Inflammatory macrophage treated with lipopolysaccharide for 1 hour (primary cell): ENCODE results near the gene PGPEP1.
"Not testable (repeated sequence)": the region's sequence is repeated elsewhere in the genome, so short reads cannot be mapped to it uniquely, and the experiment has no call there.

ENCODE experiments used
- DNase-seq, 2 donors: peaks; one replicate each; pipeline ENCODE4 v3.0.0-alpha.2; 2020 to 2022

Gene PGPEP1

DNA sequence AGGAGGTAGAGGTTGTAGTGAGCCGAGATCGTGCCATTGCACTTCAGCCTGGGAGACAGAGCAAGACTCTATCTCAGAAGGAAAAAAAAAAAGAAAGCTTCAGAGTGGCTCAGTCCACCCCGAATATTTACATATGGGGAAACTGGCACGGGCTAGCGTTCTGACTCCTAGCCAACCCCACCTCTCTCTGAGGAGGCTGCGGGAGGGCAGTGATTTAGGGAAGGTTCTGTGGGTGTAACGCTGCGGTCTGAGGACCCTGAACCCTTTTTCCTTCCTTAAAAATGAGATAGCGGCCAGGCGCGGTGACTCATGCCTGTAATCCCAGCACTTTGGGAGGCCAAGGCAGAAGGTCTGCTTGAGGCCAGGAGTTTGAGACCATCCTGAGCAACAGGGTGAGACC lies 52.0 kb downstream of the PGPEP1 start:
- DNase-seq, result peak; percentile 91 to 92

GRCh38 chr19:18392926-18393325 lies 52.5 kb downstream of the PGPEP1 start:
- DNase-seq, result peak; percentile 67 to 72

GRCh38 chr19:18393836-18394235 lies 53.4 kb downstream of the PGPEP1 start:
- peak; percentile 84 to 86 for DNase-seq

- no peak for DNase-seq
Measured at GRCh38 chr19:18396471-18397241, 56.3 kb downstream of the PGPEP1 start.

- DNase-seq, result peak; percentile 70 to 78
Measured at GRCh38 chr19:18397242-18398202, 57.1 kb downstream of the PGPEP1 start, which contains the start of gene LRRC25. Gene LRRC25 (minus strand): TSS chr19:18397622. CDS start chr19:18396963, 659 bp downstream.

DNA sequence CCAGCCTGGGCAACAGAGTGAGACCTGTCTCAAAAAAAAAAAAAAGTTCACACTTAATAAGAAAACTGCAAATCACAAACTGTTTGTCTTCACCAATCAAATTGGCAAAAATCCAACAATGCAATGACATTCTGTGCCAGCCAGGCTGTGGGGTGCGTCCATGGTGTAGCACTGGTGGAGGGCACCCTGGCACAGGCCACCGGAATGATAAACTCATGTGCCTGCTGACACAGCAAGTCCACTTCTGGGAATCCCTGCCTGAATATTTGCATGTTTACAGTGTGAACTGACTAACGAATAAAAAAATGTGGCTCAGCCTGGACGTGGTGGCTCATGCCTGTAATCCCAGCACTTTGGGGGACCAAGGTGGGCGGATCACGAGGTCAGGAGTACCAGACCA lies 58.6 kb downstream of the PGPEP1 start:
- peak; percentile 59 to 66 for DNase-seq

DNA sequence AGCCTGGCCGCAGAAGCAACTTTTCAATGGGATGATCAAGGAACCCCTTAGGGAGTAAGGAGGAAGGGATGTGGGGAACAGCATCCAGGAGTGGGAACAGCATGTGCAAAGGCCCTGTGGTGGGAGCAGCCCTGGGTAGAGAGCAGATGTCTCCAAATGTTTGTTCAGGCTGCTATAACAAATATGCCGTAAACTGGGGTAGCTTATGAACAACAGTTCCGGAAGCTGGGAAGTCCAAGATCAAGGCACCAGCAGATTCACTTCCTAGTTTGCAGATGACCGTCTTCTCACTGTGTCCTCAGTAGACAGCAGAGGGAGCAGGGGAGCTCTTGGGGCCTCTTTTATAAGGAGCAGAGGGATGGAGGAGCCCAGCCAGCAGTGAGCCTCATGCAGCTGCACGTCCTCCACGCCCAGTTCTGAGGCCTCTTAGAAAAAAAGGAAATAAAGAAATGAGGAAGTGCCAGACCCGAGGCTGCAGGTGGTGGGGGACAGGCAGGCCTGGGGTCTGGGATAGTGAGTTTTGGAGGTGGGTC lies 61.2 kb downstream of the PGPEP1 start:
- DNase-seq, result peak; percentile 90 to 95

GRCh38 chr19:18402455-18403248 lies 62.3 kb downstream of the PGPEP1 start:
- not testable (repeated sequence) for DNase-seq

DNA sequence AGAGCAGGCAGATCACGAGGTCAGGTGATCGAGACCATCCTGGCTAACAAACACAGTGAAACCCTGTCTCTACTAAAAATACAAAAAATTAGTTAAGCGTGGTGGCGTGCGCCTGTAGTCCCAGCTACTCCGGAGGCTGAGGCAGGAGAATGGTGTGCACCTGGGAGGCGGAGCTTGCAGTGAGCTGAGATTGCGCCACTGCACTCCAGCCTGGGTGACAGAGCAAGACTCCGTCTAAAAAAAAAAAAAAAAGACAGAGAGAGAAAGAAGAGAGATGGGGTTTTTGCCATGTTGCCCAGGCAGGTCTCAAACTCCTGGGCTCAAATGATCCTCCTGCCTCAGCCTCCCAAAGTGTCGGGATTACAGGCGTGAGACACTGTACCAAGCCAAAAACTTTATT lies 65.4 kb downstream of the PGPEP1 start:
- DNase-seq, result not testable (repeated sequence)

DNA sequence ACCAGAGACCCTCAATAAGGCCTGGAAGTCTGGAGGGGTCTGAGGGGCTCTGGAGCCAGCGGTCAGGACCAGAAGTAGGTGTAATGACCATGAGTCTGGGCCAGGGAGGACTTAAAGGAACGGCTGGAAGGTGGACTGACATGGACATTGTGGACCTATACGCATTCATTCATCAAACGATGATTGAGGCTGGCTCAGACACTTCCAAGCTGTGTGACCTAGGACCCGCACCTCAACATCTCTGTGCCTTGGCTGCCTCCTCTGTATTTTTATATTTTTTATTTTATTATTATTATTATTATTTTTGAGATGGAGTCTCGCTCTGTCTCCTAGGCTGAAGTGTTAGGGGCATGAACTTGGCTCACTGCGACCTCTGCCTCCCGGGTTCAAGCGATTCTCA lies 66.4 kb downstream of the PGPEP1 start:
- DNase-seq, result no peak

DNA sequence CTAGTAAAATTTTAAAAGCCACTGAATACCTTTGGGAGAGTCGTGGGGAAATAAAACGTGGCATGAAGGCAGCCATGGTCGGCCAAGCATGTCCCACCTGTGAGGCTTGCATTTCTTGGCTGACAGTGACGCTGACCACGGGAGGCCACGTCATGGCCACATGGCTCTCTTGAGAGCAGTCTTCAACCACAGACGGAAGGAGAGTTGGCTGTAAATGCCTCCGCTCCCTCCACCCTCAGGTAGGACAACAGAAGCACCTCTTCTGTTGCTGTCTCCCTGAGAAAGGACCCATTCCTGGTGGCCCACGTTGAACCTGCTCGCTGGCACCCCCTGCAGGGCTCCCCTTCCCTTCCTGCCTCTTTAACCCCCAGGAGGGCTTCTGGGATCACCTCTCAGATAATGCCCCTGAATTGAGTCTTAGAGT lies 67.7 kb downstream of the PGPEP1 start:
- peak in 1 of 2 donors; percentile 70 for DNase-seq

DNA sequence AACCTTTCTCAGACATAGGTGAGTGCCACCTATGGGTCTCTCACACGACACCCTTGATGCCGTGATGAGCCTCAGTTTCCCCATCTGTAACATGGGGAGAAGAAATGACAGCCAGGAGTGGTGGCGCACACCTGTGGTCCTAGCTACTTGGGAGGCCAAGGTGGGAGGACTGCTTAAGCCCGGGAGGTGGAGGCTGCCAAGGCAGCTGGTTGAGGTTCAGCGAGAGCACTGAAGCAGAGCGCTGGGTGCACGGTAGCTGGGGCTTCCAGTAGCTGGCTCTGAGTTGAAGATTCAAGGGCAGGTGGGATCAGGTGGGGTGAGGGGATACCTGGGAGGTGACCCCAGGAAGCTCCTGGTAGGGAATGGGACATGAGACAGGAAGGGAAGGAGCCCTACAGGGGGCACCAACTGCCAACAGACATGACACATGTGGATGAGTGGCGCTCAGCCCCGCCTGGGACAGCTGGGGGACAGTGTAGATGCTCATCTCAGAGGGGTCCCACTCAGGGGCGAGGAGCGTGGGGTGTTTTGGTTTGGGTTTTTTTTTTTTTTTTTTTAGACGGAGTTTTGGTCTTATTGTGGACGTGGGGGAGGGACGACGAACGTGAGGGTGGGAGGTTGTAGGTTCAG lies 72.3 kb downstream of the PGPEP1 start:
- no peak for DNase-seq

DNA sequence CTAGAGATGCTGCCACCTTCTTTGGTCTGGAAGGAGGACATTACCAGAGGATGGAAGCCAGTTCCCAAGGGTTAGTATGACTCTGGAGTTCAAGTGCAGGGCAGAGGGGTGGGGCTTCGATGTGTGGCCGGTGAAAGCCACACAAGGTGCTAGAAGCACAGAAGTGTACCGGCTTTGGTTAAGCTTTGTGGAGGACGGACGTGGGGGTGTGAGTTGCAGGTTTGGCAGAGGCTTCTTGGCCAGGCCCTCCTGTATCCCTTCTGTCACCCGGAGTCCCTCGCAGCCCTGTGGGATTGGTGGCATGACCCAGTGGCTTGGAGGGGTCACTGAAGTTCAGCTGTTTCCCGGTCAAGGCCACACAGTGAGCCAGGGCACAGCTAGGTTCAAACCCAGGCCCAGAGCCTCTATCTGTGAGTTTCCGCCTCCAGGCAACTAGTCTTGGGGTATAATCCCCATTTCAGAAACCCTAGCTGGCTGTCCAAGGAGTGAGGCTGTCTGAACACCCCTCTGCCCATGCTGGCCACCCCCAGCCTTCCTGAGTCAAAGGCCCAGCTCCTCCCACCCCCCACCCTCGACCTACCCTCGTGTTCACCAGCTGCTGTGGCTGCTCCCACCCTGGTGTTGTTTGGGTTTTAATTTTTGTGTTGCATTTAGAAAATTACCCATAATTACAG lies 74.2 kb downstream of the PGPEP1 start:
- DNase-seq, result no peak

- DNase-seq, result peak; percentile 69 to 83
Measured at GRCh38 chr19:18415178-18415867, 74.9 kb downstream of the PGPEP1 start.

DNA sequence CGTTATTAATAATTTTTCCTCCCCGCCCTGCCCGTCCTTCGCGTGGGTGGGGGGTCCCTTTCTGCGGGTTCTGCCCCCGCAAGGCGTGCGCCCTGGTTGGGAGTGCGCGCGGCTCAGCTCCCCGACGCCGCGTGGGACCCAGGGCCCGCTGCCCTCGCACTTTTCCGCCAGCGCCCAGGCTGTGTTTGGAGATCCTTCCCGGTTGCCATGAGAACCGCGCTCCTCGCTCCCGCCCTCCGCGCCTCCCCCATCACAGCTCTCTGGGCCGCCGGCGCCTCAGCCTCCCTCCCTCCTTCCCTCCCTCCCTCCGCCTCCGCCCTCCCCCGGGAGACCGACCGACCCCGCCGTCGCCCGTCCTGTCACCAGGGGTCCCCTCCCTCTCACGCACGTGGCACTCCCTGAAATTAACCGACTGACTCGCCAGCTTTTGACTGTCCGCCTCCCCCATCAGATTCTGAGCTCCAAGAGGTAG lies 76.4 kb downstream of the PGPEP1 start:
- peak; percentile 50 to 60 for DNase-seq

- DNase-seq, result peak in 1 of 2 donors; percentile 29
Measured at GRCh38 chr19:18417250-18418028, 77.0 kb downstream of the PGPEP1 start.

- peak; percentile 23 to 24 for DNase-seq
Measured at GRCh38 chr19:18418029-18418482, 77.7 kb downstream of the PGPEP1 start.

- DNase-seq, result peak; percentile 30 to 34
Measured at GRCh38 chr19:18418483-18419194, 78.2 kb downstream of the PGPEP1 start.

- peak; percentile 50 to 73 for DNase-seq
Measured at GRCh38 chr19:18419195-18419698, 78.8 kb downstream of the PGPEP1 start, which contains the start of gene SSBP4. Gene SSBP4 (plus strand): TSS chr19:18419398. CDS start chr19:18419649, 251 bp downstream.
